HUES48 (cell line): ENCODE data around the gene ATP5PO.
"Not testable (repeated sequence)": the region's sequence is repeated elsewhere in the genome, so short reads cannot be mapped to it uniquely, and the experiment has no call there.

Experiments
- H3K27ac ChIP-seq: one replicate; pipeline ENCODE4 v1.7.0; 2013; ENCODE audit warnings: low read depth, low read length, inconsistent platforms
- H3K27me3 ChIP-seq: 2 replicates; pipeline ENCODE4 v1.6.1; 2013; ENCODE audit warnings: mild to moderate bottlenecking, low read length; ENCODE audit not compliant: control insufficient read depth, insufficient read depth
- H3K36me3 ChIP-seq: 2 replicates; pipeline ENCODE4 v1.6.1; 2013; ENCODE audit warnings: low read length; ENCODE audit not compliant: control insufficient read depth, insufficient read depth
- H3K4me1 ChIP-seq: 2 replicates; pipeline ENCODE4 v1.6.1; 2013; ENCODE audit warnings: mild to moderate bottlenecking, low read length; ENCODE audit not compliant: control insufficient read depth, insufficient read depth
- H3K4me3 ChIP-seq: 2 replicates; pipeline ENCODE4 v1.5.1; 2013; ENCODE audit warnings: mild to moderate bottlenecking, low read depth, low read length
- H3K9ac ChIP-seq: 2 replicates; pipeline ENCODE4 v1.6.1; 2013; ENCODE audit warnings: mild to moderate bottlenecking, low read depth, low read length, moderate library complexity
- H3K9me3 ChIP-seq: 2 replicates; pipeline ENCODE4 v1.6.1; 2013; ENCODE audit warnings: low read length; ENCODE audit not compliant: control insufficient read depth, insufficient read depth

The ATP5PO gene

GRCh38 chr21:33940164-33940880, 24.7 kb upstream of the ATP5PO start:
- Histone ChIP-seq H3K27me3 (no peaks in the 10 kb centered on the region), H3K36me3 (no peaks in the 10 kb centered on the region), H3K4me3 (no peak overlapping the region), H3K4me1 (peaks cover 8% of the 10 kb centered on the region), H3K9ac (no peak overlapping the region), H3K9me3 (peaks cover 4% of the 10 kb centered on the region; the same call in 1 of the 2 replicates), H3K27ac (no peak overlapping the region)

GRCh38 chr21:33939226-33939625, 23.6 kb upstream of the ATP5PO start:
- peaks cover 8% of the 10 kb centered on the region for H3K4me1 ChIP-seq
- H3K4me3 ChIP-seq = no peak overlapping the region
- H3K27me3 ChIP-seq = no peaks in the 10 kb centered on the region
- H3K9me3 ChIP-seq = peaks cover 4% of the 10 kb centered on the region; the same call in 1 of the 2 replicates
- no peak overlapping the region for H3K27ac ChIP-seq
- no peaks in the 10 kb centered on the region for H3K36me3 ChIP-seq
- no peak overlapping the region for H3K9ac ChIP-seq

- H3K36me3 ChIP-seq = no peaks in the 10 kb centered on the region
- H3K4me1 ChIP-seq = peaks cover 8% of the 10 kb centered on the region
- H3K27ac ChIP-seq = no peak overlapping the region
- no peaks in the 10 kb centered on the region for H3K27me3 ChIP-seq
- H3K9ac ChIP-seq = no peak overlapping the region
- no peaks in the 10 kb centered on the region for H3K9me3 ChIP-seq
- no peak overlapping the region for H3K4me3 ChIP-seq
These were observed 22.8 kb upstream of the ATP5PO start for GRCh38 chr21:33938381-33938780.

GRCh38 chr21:33937931-33938339, 22.3 kb upstream of the ATP5PO start:
- Histone ChIP-seq H3K4me3 (no peak overlapping the region), H3K9me3 (no peaks in the 10 kb centered on the region), H3K36me3 (no peaks in the 10 kb centered on the region), H3K9ac (no peak overlapping the region), H3K4me1 (peaks cover 8% of the 10 kb centered on the region), H3K27ac (no peak overlapping the region), H3K27me3 (no peaks in the 10 kb centered on the region)

- H3K9ac ChIP-seq = no peak overlapping the region
- H3K9me3 ChIP-seq = no peaks in the 10 kb centered on the region
- no peaks in the 10 kb centered on the region for H3K36me3 ChIP-seq
- H3K4me1 ChIP-seq = peaks cover 2% of the 10 kb centered on the region
- H3K4me3 ChIP-seq = no peak overlapping the region
- H3K27ac ChIP-seq = no peak overlapping the region
- H3K27me3 ChIP-seq = no peaks in the 10 kb centered on the region
These were observed 21.5 kb upstream of the ATP5PO start for GRCh38 chr21:33937146-33937545.

- no peak overlapping the region for H3K4me3 ChIP-seq
- no peaks in the 10 kb centered on the region for H3K36me3 ChIP-seq
- H3K27ac ChIP-seq = no peak overlapping the region
- 0 out of 2 replicates have a peak, but pooled peaks cover 3% of the 10 kb centered on the region for H3K4me1 ChIP-seq
- H3K27me3 ChIP-seq = no peaks in the 10 kb centered on the region
- peaks cover 3% of the 10 kb centered on the region; the same call in 1 of the 2 replicates for H3K9me3 ChIP-seq
- H3K9ac ChIP-seq = no peak overlapping the region
These were observed 20.9 kb upstream of the ATP5PO start for GRCh38 chr21:33936301-33937038.

- H3K9me3 ChIP-seq = peaks cover 3% of the 10 kb centered on the region; the same call in 1 of the 2 replicates
- H3K9ac ChIP-seq = no peak overlapping the region
- H3K27me3 ChIP-seq = no peaks in the 10 kb centered on the region
- 0 out of 2 replicates have a peak overlapping the region, but pooled peaks have one; percentile 53 for H3K4me3 ChIP-seq
- H3K4me1 ChIP-seq = 0 out of 2 replicates have a peak, but pooled peaks cover 3% of the 10 kb centered on the region
- H3K27ac ChIP-seq = no peak overlapping the region
- no peaks in the 10 kb centered on the region for H3K36me3 ChIP-seq
These were observed 17.1 kb upstream of the ATP5PO start for GRCh38 chr21:33932731-33933130.

GRCh38 chr21:33931799-33932390, 16.3 kb upstream of the ATP5PO start:
- peak overlapping the region; percentile 57; the same call in 1 of the 2 replicates for H3K9ac ChIP-seq
- peak overlapping the region; percentile 53 for H3K4me3 ChIP-seq
- peak overlapping the region; percentile 76 for H3K27ac ChIP-seq

GRCh38 chr21:33931052-33931798, 15.6 kb upstream of the ATP5PO start:
- H3K27ac ChIP-seq = peak overlapping the region; percentile 76
- not testable (repeated sequence) for H3K27me3 ChIP-seq, H3K36me3 ChIP-seq, H3K4me1 ChIP-seq, H3K9me3 ChIP-seq
- H3K4me3 ChIP-seq = peak overlapping the region; percentile 53
- H3K9ac ChIP-seq = peak overlapping the region; percentile 57; the same call in 1 of the 2 replicates

More at GRCh38 chr21:33931799-33932390, 16.3 kb upstream of the ATP5PO start:
- Histone ChIP-seq H3K27me3 (no peaks in the 10 kb centered on the region), H3K9me3 (peaks cover 3% of the 10 kb centered on the region; the same call in 1 of the 2 replicates), H3K4me1 (0 out of 2 replicates have a peak, but pooled peaks cover 3% of the 10 kb centered on the region), H3K36me3 (no peaks in the 10 kb centered on the region)

GRCh38 chr21:33926248-33926647, 10.6 kb upstream of the ATP5PO start:
- not testable (repeated sequence) for H3K27me3 ChIP-seq, H3K4me3 ChIP-seq, H3K4me1 ChIP-seq, H3K27ac ChIP-seq, H3K9ac ChIP-seq, H3K36me3 ChIP-seq, H3K9me3 ChIP-seq
